ENCODE measurements around the gene DLG1. TPM values are rescaled to one million over a fixed set of nuclear protein-coding genes. Genes with fewer than 3 reads are reported as not detected.
A peak's percentile ranks its signal among the peaks of the same experiment; 100 is the strongest.

DLG1 gene
- total and polyA plus RNA-seq, 7 donors, result 16.1 to 57.6 (median 51.3) TPM

- Histone ChIP-seq H3K36me3 (ENCODE audit: insufficient read depth in 1 of 2, low read depth in 1 of 2) (no peaks in the 10 kb centered on the region), H3K4me3 (no peak overlapping the region), H3K27me3 (ENCODE audit: insufficient read depth in 3 of 3, low read length in 2 of 3) (no peaks in the 10 kb centered on the region), H3K4me1 (no peaks in the 10 kb centered on the region), H3K27ac (no peak overlapping the region), H3K9me3 (no peaks in the 10 kb centered on the region)
- intact Hi-C loops (cut with DNase I), result no loop called here
- DNase-seq (no peak), ATAC-seq (no peak)
- 89 to 90% (median 89%) methylated on average over 11 of the region's 11 CpGs for WGBS, 3 donors
- TF ChIP-seq CTCF (IDR thresholded peaks at IDR 0.05), result no peak
These were observed 35.7 kb upstream of the DLG1 start for GRCh38 chr3:197333901-197334639.

GRCh38 chr3:197331131-197331530 lies 32.7 kb upstream of the DLG1 start:
- no peak for TF ChIP-seq CTCF (IDR thresholded peaks at IDR 0.05)
- no peak overlapping the region for H3K4me3 ChIP-seq
- H3K4me1 ChIP-seq, result peaks cover 13% of the 10 kb centered on the region
- no peak for DNase-seq
- ATAC-seq, result no peak
- no peaks in the 10 kb centered on the region for H3K36me3 ChIP-seq (ENCODE audit: insufficient read depth in 1 of 2, low read depth in 1 of 2)
- intact Hi-C loops (cut with DNase I), result no loop called here
- H3K27me3 ChIP-seq (ENCODE audit: insufficient read depth in 3 of 3, low read length in 2 of 3), result no peaks in the 10 kb centered on the region
- H3K9me3 ChIP-seq, result no peaks in the 10 kb centered on the region
- WGBS, 3 donors, result 75 to 90% (median 86%) methylated on average over 2 to 3 of the region's 3 CpGs
- no peak overlapping the region for H3K27ac ChIP-seq

- Histone ChIP-seq H3K4me1 (peaks cover 15% of the 10 kb centered on the region), H3K27ac (no peak overlapping the region), H3K9me3 (no peaks in the 10 kb centered on the region), H3K27me3 (ENCODE audit: insufficient read depth in 3 of 3, low read length in 2 of 3) (no peaks in the 10 kb centered on the region), H3K4me3 (no peak overlapping the region), H3K36me3 (ENCODE audit: insufficient read depth in 1 of 2, low read depth in 1 of 2) (no peaks in the 10 kb centered on the region)
- intact Hi-C loops (cut with DNase I), result no loop called here
- WGBS, 3 donors, result 66 to 76% (median 70%) methylated on average over 3 of the region's 3 CpGs
- DNase-seq (no peak), ATAC-seq (no peak)
- TF ChIP-seq CTCF (IDR thresholded peaks at IDR 0.05), result no peak
These were observed 31.0 kb upstream of the DLG1 start for GRCh38 chr3:197329382-197329781.

GRCh38 chr3:197328198-197328597 lies 29.8 kb upstream of the DLG1 start:
- Histone ChIP-seq H3K9me3 (no peaks in the 10 kb centered on the region), H3K4me1 (peaks cover 15% of the 10 kb centered on the region), H3K27me3 (ENCODE audit: insufficient read depth in 3 of 3, low read length in 2 of 3) (no peaks in the 10 kb centered on the region), H3K27ac (peak overlapping the region; percentile 36), H3K36me3 (ENCODE audit: insufficient read depth in 1 of 2, low read depth in 1 of 2) (no peaks in the 10 kb centered on the region), H3K4me3 (no peak overlapping the region)
- TF ChIP-seq CTCF (IDR thresholded peaks at IDR 0.05), result no peak
- 33 to 59% (median 41%) methylated on average over 6 of the region's 6 CpGs for WGBS, 3 donors
- DNase-seq (no peak), ATAC-seq (peak; percentile 46 to 73 (median 62))
- intact Hi-C loops (cut with DNase I), result no loop called here

GRCh38 chr3:197327701-197328100 lies 29.3 kb upstream of the DLG1 start:
- ATAC-seq (peak; percentile 82 to 94 (median 85)), DNase-seq (no peak)
- H3K9me3 ChIP-seq, result no peaks in the 10 kb centered on the region
- H3K4me1 ChIP-seq, result peaks cover 15% of the 10 kb centered on the region
- no peaks in the 10 kb centered on the region for H3K27me3 ChIP-seq (ENCODE audit: insufficient read depth in 3 of 3, low read length in 2 of 3)
- no peaks in the 10 kb centered on the region for H3K36me3 ChIP-seq (ENCODE audit: insufficient read depth in 1 of 2, low read depth in 1 of 2)
- 21 to 32% (median 28%) methylated on average over 3 of the region's 3 CpGs for WGBS, 3 donors
- intact Hi-C loops (cut with DNase I), result no loop called here
- H3K27ac ChIP-seq, result peak overlapping the region; percentile 36
- no peak for TF ChIP-seq CTCF (IDR thresholded peaks at IDR 0.05)
- H3K4me3 ChIP-seq, result no peak overlapping the region

Data from psoas muscle (tissue), 8 donors.